Muscle layer of duodenum (tissue), 2 donors: ENCODE data around the gene SLC5A5.

ENCODE experiments used
- H3K27ac ChIP-seq: one replicate; pipeline ENCODE4 v1.7.0; 2013; ENCODE audit warnings: mild to moderate bottlenecking, low read length
- H3K27me3 ChIP-seq: one replicate; pipeline ENCODE4 v1.7.0; 2013; ENCODE audit warnings: low read depth, mild to moderate bottlenecking, control low read depth, low read length
- H3K36me3 ChIP-seq, 2 donors: one replicate each; pipeline ENCODE4 v1.7.0; 2013; ENCODE audit warnings: low read length in 2 of 2, control low read depth in 1 of 2, mild to moderate bottlenecking in 1 of 2; ENCODE audit not compliant: insufficient read depth in 2 of 2, control insufficient read depth in 1 of 2
- H3K4me1 ChIP-seq, 2 donors: one replicate each; pipeline ENCODE4 v1.7.0; 2013; ENCODE audit warnings: low read length in 2 of 2, mild to moderate bottlenecking in 2 of 2, control low read depth in 1 of 2, moderate library complexity in 1 of 2; ENCODE audit not compliant: insufficient read depth in 2 of 2, control insufficient read depth in 1 of 2
- H3K4me3 ChIP-seq, 2 donors: one replicate each; pipeline ENCODE4 v1.7.0; 2013; ENCODE audit warnings: low read length in 2 of 2, low read depth in 1 of 2, mild to moderate bottlenecking in 1 of 2
- H3K9me3 ChIP-seq, 2 donors: one replicate each; pipeline ENCODE4 v1.7.0; 2013; ENCODE audit warnings: low read length in 2 of 2, control low read depth in 1 of 2, mild to moderate bottlenecking in 1 of 2; ENCODE audit not compliant: control insufficient read depth in 1 of 2
- donor health status: healthy.

SLC5A5 gene

DNA sequence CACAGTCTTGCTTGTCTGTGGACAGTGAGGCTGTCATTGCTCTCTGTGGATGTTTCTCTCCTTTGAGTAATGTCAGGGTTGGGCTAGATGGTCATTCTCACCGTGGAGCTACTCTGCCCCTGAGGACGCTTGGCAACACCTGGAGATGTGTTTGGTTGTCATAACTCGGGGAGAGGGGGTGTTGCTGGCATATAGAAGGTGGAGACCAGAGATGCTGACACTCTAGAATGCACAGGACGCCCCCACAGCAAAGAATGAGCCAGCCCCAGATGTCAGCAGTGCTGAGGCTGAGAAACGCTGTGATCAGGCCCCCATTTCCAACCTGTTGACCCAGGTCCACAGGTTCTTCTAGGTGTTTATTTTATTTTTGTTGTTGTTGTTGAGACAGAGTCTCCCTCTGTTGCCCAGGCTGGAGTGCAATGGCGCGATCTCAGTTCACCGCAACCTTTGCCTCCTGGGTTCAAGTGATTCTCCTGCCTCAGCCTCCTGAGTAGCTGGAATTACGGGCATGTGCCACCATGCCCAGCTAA lies 65.7 kb downstream of the SLC5A5 start:
- peaks cover 3 to 14% of the 10 kb centered on the region in 2 donors for H3K36me3 ChIP-seq
- H3K4me1 ChIP-seq = peaks cover 0 to 12% of the 10 kb centered on the region in 2 donors
- no peak overlapping the region for H3K27ac ChIP-seq
- H3K27me3 ChIP-seq = no peaks in the 10 kb centered on the region
- no peaks in the 10 kb centered on the region for H3K9me3 ChIP-seq
- no peak overlapping the region for H3K4me3 ChIP-seq

DNA sequence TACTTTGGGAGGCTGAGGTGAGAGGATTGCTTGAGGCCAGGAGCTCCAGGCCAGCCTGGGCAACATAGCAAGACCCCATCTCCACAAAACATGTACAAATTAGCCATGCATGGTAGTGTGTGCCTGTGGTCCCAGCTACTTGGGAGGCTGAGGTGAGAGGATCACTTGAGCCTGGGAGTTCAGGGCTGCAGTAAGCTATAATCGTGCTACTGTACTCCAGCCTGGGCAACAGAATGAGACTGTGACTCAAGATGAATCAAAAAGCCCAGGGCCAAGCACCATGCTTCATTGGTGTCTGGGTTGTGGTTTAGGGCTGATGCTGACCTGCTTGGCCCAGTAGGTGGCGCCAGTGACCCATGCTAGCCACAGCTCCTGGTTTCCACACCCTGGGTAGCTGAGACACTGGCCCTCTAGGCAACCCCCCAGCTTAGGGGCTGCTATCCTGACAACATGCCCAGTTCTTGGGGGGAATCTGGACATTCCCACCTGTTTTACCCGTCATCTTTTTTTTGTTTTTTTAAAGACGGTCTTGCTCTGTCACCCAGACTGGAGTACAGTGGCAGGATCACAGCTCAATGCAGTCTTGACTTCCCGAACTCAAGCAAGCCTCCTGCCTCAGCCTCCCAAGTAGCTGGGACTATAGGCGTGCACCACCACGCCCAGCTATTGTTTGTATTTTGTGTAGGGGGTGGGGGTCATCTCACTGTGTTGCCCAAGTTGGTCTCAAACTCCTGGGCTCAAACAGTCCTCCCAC lies 66.5 kb downstream of the SLC5A5 start:
- Histone ChIP-seq H3K4me1 (peaks cover 0 to 11% of the 10 kb centered on the region in 2 donors), H3K4me3 (no peak overlapping the region), H3K36me3 (peaks cover 3 to 17% of the 10 kb centered on the region in 2 donors), H3K27ac (no peak overlapping the region), H3K27me3 (no peaks in the 10 kb centered on the region), H3K9me3 (no peaks in the 10 kb centered on the region)

DNA sequence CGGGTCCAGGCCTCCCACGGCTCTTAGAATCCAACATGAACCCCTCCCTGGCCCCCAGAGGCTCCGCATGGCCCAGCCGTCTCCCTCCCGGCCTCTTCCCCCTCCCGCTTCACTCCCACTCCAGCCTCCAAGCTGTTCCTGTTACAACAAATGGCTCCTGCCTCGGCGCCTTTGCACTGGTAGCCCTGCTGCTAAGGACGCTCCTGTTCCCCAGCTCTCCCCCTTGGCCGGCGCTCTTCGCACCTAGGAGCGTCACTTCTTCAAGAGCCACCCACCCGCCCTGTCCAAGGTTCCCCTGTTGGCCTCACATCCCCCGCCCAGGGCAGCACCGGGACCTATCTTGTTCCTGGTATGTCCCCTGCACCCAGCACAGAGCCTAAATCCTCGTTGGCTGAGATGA lies 70.4 kb downstream of the SLC5A5 start:
- Histone ChIP-seq H3K36me3 (peaks cover 3 to 17% of the 10 kb centered on the region in 2 donors), H3K4me3 (no peak overlapping the region), H3K27ac (no peak overlapping the region), H3K27me3 (no peaks in the 10 kb centered on the region), H3K4me1 (peaks cover 5 to 13% of the 10 kb centered on the region in 2 donors), H3K9me3 (no peaks in the 10 kb centered on the region)

DNA sequence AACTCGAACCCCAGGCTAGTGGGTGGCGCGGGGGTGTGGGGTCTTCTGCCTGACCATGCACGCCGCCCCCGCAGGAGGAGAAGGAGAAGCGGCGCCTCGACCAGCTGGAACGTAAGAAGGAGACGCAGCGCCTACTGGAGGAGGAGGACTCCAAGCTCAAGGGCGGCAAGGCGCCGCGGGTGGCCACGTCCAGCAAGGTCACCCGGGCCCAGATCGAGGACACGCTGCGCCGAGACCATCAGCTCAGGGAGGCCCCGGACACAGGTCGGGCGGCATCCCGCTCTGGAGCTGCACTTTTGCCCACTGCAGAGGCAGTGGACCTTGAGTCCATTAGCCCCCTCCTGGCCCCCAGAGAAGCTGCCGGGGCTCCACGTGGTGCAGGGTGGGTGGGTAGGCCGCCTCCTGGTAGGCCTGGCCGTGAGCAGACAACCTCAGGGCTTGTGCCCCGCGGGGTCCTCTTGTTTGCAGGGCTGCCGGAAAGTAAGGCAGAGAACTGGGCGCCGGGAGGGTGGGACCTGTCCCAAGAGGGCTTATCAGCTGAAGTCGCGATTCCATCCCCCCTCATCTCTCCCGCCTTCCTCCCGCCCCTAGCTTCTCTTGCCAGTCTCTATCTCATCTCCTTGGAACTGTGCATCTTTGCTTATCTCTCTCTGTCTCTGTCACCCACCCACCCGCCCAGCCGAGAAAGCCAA lies 71.0 kb downstream of the SLC5A5 start:
- Histone ChIP-seq H3K9me3 (no peaks in the 10 kb centered on the region), H3K4me3 (no peak overlapping the region), H3K4me1 (peaks cover 6 to 15% of the 10 kb centered on the region in 2 donors), H3K27me3 (no peaks in the 10 kb centered on the region), H3K36me3 (peaks cover 3 to 17% of the 10 kb centered on the region in 2 donors), H3K27ac (no peak overlapping the region)

DNA sequence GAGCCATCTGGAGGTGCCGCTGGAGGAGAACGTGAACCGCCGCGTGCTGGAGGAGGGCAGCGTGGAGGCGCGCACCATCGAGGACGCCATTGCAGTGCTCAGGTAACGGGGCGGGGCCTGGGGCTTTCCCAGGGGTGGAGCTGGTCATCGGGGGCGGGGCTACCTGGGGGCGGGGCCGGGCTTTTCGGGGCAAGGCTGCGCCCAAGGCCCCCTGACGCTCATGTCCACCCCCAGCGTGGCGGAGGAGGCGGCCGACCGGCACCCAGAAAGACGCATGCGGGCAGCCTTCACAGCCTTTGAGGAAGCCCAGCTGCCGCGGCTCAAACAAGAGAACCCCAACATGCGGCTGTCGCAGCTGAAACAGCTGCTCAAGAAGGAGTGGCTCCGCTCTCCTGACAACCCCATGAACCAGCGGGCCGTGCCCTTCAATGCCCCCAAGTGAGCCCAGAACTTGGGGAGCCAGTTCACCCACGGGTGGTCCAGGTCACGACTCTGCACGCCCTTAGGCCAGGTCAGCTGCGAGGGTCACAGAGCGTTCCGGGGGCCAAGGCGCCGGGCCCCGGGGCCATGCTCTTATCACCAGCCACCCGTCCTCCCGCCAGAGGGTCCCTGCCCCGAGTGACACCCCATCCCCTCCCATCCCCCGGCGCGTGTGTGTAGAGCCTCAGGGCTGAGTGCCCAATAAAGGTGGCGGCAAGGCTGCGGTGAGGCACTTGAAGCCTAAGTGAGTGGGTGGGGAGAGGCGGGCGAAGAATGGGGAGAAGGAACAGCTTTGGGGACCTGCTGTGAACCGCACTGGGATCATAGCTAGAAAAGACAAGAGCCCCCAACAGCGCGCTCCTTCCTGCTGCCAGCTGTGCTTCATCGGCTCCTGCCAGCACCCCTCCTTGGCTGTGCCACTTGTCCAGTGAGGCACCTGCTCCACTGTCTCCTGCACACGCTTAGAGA lies 71.8 kb downstream of the SLC5A5 start:
- Histone ChIP-seq H3K9me3 (no peaks in the 10 kb centered on the region), H3K36me3 (peaks cover 3 to 17% of the 10 kb centered on the region in 2 donors), H3K27me3 (no peaks in the 10 kb centered on the region), H3K27ac (no peak overlapping the region), H3K4me3 (no peak overlapping the region), H3K4me1 (peaks cover 6 to 20% of the 10 kb centered on the region in 2 donors)

DNA sequence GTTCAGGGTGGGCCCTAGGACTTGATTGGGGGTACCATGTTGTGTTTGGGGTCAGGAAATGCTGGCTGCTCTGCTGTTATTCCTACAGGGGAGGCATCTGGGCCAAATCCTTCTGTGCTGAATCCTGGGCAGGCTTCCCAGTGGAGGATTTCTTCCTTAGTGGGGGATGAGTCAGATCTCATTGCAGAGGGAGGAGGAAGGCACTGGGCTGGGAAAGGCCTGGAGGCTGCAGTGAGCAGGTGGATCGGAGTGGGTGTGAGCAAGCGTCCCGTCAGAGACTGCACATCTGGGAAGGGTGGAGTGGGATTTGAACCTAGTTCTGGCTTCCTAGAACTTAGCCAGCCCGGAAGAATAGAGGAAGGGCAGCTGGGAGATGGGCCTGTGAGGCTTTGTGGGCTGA lies 72.6 kb downstream of the SLC5A5 start:
- H3K27me3 ChIP-seq = peaks cover 4% of the 10 kb centered on the region
- peaks cover 8 to 25% of the 10 kb centered on the region in 2 donors for H3K4me1 ChIP-seq
- H3K4me3 ChIP-seq = no peak overlapping the region
- peaks cover 3 to 16% of the 10 kb centered on the region in 2 donors for H3K36me3 ChIP-seq
- no peaks in the 10 kb centered on the region for H3K9me3 ChIP-seq
- H3K27ac ChIP-seq = no peak overlapping the region
